ENCODE results near the gene ICAM2. TPM values are rescaled to one million over a fixed set of nuclear protein-coding genes. Genes with fewer than 3 reads are reported as not detected.

Gene ICAM2
- total RNA-seq, 6 experiments from 2014 or later, result 5.5 to 16.1 (median 8.6) TPM

DNA sequence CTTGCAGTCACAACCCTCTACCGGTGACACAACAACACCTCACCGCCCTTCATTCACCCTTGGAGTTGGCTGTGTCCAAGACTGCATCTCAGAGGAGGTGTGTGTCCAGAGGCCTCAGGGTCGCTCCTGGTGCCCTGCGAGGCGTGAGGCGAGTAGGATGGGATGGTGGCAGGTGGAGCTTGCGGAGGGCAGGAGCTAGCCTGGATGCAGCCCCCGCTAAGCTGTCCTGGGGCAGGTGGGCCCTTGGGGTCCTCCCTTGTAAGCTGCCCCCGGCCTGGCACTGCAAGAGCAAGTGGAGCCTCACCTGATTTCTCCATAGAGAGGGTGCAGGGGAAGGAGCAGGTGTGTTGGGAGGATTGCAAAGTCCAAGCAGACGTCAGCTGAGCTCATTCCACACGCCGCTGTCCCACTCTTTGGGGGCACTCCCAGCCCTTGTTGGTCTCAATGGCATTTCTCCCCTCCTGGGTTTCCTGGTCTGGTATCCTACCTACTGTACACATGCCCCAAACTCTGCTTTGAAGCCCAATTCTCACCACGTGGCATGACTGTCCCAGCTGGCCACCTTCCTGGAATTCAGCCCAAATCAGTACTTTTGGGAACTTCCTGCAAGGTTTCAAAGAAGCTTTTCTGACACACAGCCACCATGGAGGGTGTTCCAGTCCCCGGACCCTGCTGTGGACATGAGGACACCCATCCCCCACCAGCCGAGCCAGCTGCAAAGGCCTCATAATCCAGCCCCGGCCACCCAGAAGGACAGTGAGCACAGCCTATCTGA is 18.1 kb upstream of the ICAM2 start:
- Histone ChIP-seq H3K4me1 (peaks cover 0 to 8% (median 0%) of the 10 kb centered on the region in 4 donors), H3K27ac (no peak overlapping the region), H3K9me3 (no peaks in the 10 kb centered on the region), H3K27me3 (no peaks in the 10 kb centered on the region), H3K36me3 (peaks cover 3 to 54% (median 5%) of the 10 kb centered on the region in 4 donors), H3K4me3 (no peak overlapping the region)
- TF ChIP-seq, protein P1, sequence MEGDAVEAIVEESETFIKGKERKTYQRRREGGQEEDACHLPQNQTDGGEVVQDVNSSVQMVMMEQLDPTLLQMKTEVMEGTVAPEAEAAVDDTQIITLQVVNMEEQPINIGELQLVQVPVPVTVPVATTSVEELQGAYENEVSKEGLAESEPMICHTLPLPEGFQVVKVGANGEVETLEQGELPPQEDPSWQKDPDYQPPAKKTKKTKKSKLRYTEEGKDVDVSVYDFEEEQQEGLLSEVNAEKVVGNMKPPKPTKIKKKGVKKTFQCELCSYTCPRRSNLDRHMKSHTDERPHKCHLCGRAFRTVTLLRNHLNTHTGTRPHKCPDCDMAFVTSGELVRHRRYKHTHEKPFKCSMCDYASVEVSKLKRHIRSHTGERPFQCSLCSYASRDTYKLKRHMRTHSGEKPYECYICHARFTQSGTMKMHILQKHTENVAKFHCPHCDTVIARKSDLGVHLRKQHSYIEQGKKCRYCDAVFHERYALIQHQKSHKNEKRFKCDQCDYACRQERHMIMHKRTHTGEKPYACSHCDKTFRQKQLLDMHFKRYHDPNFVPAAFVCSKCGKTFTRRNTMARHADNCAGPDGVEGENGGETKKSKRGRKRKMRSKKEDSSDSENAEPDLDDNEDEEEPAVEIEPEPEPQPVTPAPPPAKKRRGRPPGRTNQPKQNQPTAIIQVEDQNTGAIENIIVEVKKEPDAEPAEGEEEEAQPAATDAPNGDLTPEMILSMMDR (IDR thresholded peaks at IDR 0.05), result no peak
- peak in 1 of 3 donors; percentile 41 for DNase-seq
- intact Hi-C loops (cut with DNase I), result loop anchor here in 1 of 2 donors (10.0 kb wide), 1 partner anchor 96 kb away; the partner anchor contains the start of gene ERN1
- peak in 1 of 4 donors; percentile 18 for ATAC-seq
- 76% methylated on average over 5 of the region's 16 CpGs for WGBS (ENCODE audit: insufficient coverage, low coverage, low lambda C conversion rate, missing lambda C conversion rate)

DNA sequence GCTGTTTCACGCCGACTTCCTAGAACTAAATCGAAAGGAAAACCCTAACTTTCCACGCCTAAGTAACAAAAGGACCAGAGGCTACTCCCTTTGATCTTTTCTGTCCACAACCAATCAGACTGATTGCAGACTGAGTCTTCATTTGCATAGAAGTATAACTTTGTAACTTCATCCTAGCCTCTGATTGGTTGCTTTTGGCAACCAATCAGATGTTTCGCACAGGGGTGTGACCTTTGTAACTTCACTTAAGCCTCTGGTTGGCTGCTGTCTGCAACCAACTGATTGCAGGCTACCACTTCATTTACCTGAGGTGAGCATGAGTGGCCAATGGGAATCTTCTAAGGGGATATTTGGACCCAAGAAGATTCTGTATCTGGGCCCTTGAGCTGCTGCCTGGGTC is 17.4 kb upstream of the ICAM2 start:
- no peak for TF ChIP-seq POLR2A (IDR thresholded peaks at IDR 0.05)
- TF ChIP-seq, protein P1 (IDR thresholded peaks at IDR 0.05), result no peak
- DNase-seq (peak in 1 of 3 donors; percentile 18), ATAC-seq (no peak)
- H3K4me1 ChIP-seq, result peaks cover 0 to 8% (median 0%) of the 10 kb centered on the region in 4 donors
- WGBS (ENCODE audit: insufficient coverage, low coverage, low lambda C conversion rate, missing lambda C conversion rate), result 57% methylated on average over 1 of the region's 5 CpGs
- H3K27me3 ChIP-seq, result no peaks in the 10 kb centered on the region
- peaks cover 0 to 47% (median 3%) of the 10 kb centered on the region in 4 donors for H3K36me3 ChIP-seq
- H3K9me3 ChIP-seq, result no peaks in the 10 kb centered on the region
- H3K4me3 ChIP-seq, result no peak overlapping the region
- H3K27ac ChIP-seq, result no peak overlapping the region
- intact Hi-C loops (cut with DNase I), result loop anchor here in 1 of 2 donors (10.0 kb wide), 1 partner anchor 97 kb away; the partner anchor contains the start of gene ERN1

DNA sequence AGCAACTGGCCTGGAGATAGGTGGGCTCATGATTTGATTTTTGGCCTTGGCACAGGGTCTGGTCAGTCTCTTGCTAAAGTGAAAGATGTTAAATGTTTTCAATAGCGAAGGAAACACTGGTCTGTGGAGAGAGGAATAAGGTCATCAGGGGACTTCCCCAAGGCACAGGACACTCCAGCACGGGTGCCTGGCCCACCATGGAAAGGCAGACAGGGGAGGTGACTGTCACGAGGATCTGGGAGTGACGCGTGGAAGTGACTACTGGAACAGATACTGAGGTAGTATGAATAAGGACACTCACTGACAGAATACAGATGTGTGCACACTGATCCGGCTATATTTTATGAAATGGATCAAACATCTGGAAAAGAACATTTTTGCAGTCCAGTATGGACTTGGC is 16.7 kb upstream of the ICAM2 start:
- intact Hi-C loops (cut with DNase I), result loop anchor here in 1 of 2 donors (10.0 kb wide), 1 partner anchor 98 kb away; the partner anchor contains the start of gene ERN1
- DNase-seq, result peak in 1 of 3 donors; percentile 30

DNA sequence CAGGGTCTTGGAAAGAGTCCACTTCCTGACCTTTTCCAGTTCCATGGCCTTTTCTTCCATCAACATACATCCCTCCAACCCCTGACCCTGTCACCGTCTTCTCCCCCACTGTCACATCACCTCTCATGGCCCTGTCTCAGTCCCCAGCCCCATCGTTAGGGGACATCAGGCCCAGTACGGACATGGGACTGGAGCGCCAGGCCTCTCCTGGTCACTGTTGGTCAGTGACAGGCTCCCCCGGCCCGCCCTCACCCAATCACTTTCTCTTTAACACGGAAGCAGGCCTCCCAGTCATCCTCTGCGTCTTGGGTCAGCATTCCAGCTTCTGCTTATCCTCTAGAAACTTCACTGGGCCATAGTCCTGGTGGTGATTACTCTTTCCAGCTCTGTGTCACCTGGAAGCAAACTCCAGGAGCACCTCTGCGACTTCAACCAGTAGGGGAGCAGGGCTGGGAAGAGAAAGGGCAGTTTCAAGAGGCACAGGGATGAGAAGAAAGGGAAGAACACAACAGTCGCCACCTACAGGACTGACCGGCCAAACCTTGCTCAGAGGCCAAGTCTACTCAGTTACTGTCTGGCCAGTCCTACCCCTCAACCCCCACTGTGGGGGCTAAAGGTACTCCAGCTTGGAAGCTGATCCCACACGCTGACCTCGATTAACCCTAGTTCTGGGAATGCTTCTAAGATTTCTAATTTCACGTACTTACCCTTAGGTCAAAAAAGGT is 15.9 kb upstream of the ICAM2 start:
- no peak for TF ChIP-seq POLR2A (IDR thresholded peaks at IDR 0.05)
- TF ChIP-seq, protein P1 (IDR thresholded peaks at IDR 0.05), result peak in 1 of 4 donors; percentile 4
- intact Hi-C loops (cut with DNase I), result loop anchor here in 1 of 2 donors (10.0 kb wide), 1 partner anchor 98 kb away; the partner anchor contains the start of gene ERN1
- 84% methylated on average over 8 of the region's 14 CpGs for WGBS (ENCODE audit: insufficient coverage, low coverage, low lambda C conversion rate, missing lambda C conversion rate)

More for the DNA sequence above, 16.7 kb upstream of the ICAM2 start:
- TF ChIP-seq POLR2A (IDR thresholded peaks at IDR 0.05), result no peak
- TF ChIP-seq, protein P1 (IDR thresholded peaks at IDR 0.05), result no peak
- Histone ChIP-seq H3K36me3 (peaks cover 0 to 41% (median 3%) of the 10 kb centered on the region in 4 donors), H3K9me3 (no peaks in the 10 kb centered on the region), H3K27ac (no peak overlapping the region), H3K4me1 (peaks cover 0 to 8% (median 0%) of the 10 kb centered on the region in 4 donors), H3K4me3 (no peak overlapping the region), H3K27me3 (no peaks in the 10 kb centered on the region)
- ATAC-seq, result peak in 1 of 4 donors; percentile 23
- WGBS (ENCODE audit: insufficient coverage, low coverage, low lambda C conversion rate, missing lambda C conversion rate), result 93% methylated on average over 4 of the region's 6 CpGs

More for the DNA sequence above, 15.9 kb upstream of the ICAM2 start:
- peaks cover 0 to 34% (median 3%) of the 10 kb centered on the region in 4 donors for H3K36me3 ChIP-seq
- H3K4me3 ChIP-seq, result no peak overlapping the region
- H3K4me1 ChIP-seq, result peaks cover 0 to 5% (median 0%) of the 10 kb centered on the region in 4 donors
- no peak overlapping the region for H3K27ac ChIP-seq
- no peaks in the 10 kb centered on the region for H3K27me3 ChIP-seq
- no peaks in the 10 kb centered on the region for H3K9me3 ChIP-seq
- ATAC-seq, result peak in 2 of 4 donors; percentile 16 to 29
- peak in 1 of 3 donors; percentile 36 for DNase-seq
